Liver (tissue), 9 donors: ENCODE data around the gene COX15. TPM values are rescaled to one million over a fixed set of nuclear protein-coding genes. Genes with fewer than 3 reads are reported as not detected.

Experiments used
- DNase-seq: peaks from one replicate; pipeline ENCODE4 v3.0.0-alpha.2; 2017; ENCODE audit warnings: low spot score
- H3K27ac ChIP-seq, 2 donors: one replicate each; pipeline ENCODE4 v1.7.0; 2013; ENCODE audit warnings: inconsistent platforms in 2 of 2, low read length in 2 of 2, control low read depth in 1 of 2, low read depth in 1 of 2, mild to moderate bottlenecking in 1 of 2
- H3K27me3 ChIP-seq, 4 donors: one replicate each; pipeline versions ENCODE4 v1.6.1 to v1.7.0; 2013; ENCODE audit warnings: low read length in 3 of 4, inconsistent platforms in 1 of 4, mild to moderate bottlenecking in 1 of 4, moderate library complexity in 1 of 4; ENCODE audit not compliant: control insufficient read depth in 4 of 4, insufficient read depth in 4 of 4
- H3K36me3 ChIP-seq, 4 donors: one replicate each; pipeline versions ENCODE4 v1.6.1 to v1.7.0; 2013; ENCODE audit warnings: low read length in 3 of 4, mild to moderate bottlenecking in 3 of 4, low read depth in 1 of 4, moderate library complexity in 1 of 4; ENCODE audit not compliant: control insufficient read depth in 4 of 4, insufficient read depth in 3 of 4
- H3K4me1 ChIP-seq, 4 donors: one replicate each; pipeline versions ENCODE4 v1.6.1 to v1.7.0; 2013; ENCODE audit warnings: low read length in 3 of 4, mild to moderate bottlenecking in 3 of 4, moderate library complexity in 1 of 4; ENCODE audit not compliant: control insufficient read depth in 4 of 4, insufficient read depth in 4 of 4
- H3K4me3 ChIP-seq, 3 donors: one replicate each; pipeline versions ENCODE4 v1.6.1 to v1.7.0; 2013; ENCODE audit warnings: low read length in 3 of 3, control low read depth in 1 of 3, low read depth in 1 of 3, mild to moderate bottlenecking in 1 of 3
- H3K9ac ChIP-seq, 2 donors: one replicate each; pipeline ENCODE4 v1.7.0; 2013; ENCODE audit warnings: low read length in 2 of 2, mild to moderate bottlenecking in 2 of 2, moderate library complexity in 2 of 2, control low read depth in 1 of 2, low read depth in 1 of 2
- H3K9me3 ChIP-seq, 4 donors: one replicate each; pipeline versions ENCODE4 v1.6.1 to v1.7.0; 2013; ENCODE audit warnings: low read length in 3 of 4; ENCODE audit not compliant: control insufficient read depth in 4 of 4
- ATF3 ChIP-seq: IDR thresholded peaks from 2 replicates; pipeline ENCODE4 v1.6.1; 2016; ENCODE audit warnings: antibody characterized with exemption
- EGR1 ChIP-seq, 2 donors: IDR thresholded peaks; 2 replicates each; pipeline ENCODE4 v1.6.1; 2016 to 2018; ENCODE audit warnings: antibody characterized with exemption in 2 of 2, low read depth in 2 of 2
- FOXA2 ChIP-seq: IDR thresholded peaks from 2 replicates; pipeline ENCODE4 v1.6.1; 2016; ENCODE audit warnings: antibody characterized with exemption
- HNF4A ChIP-seq, 2 donors: conservative IDR thresholded peaks; 2 replicates each; pipeline ENCODE4 v1.6.1; 2016; ENCODE audit warnings: antibody characterized with exemption in 2 of 2, mild to moderate bottlenecking in 2 of 2
- HNF4G ChIP-seq: IDR thresholded peaks from 2 replicates; pipeline ENCODE4 v1.6.1; 2016; ENCODE audit warnings: antibody characterized with exemption
- MAX ChIP-seq: IDR thresholded peaks from 2 replicates; pipeline ENCODE4 v1.6.1; 2016; ENCODE audit warnings: antibody characterized with exemption
- NR2F2 ChIP-seq: IDR thresholded peaks from 2 replicates; pipeline ENCODE4 v1.6.1; 2016; ENCODE audit warnings: antibody characterized with exemption
- REST ChIP-seq: IDR thresholded peaks from 2 replicates; pipeline ENCODE4 v1.6.1; 2016; ENCODE audit warnings: antibody characterized with exemption, mild to moderate bottlenecking
- RXRA ChIP-seq, 2 donors: IDR thresholded peaks; 2 replicates each; pipeline ENCODE4 v1.6.1; 2017 to 2018; ENCODE audit warnings: antibody characterized with exemption in 2 of 2, mild to moderate bottlenecking in 1 of 2
- SP1 ChIP-seq: IDR thresholded peaks from 2 replicates; pipeline ENCODE4 v1.6.1; 2018; ENCODE audit warnings: antibody characterized with exemption, mild to moderate bottlenecking
- YY1 ChIP-seq: IDR thresholded peaks from 2 replicates; pipeline ENCODE4 v1.6.1; 2016; ENCODE audit warnings: antibody characterized with exemption, mild to moderate bottlenecking
- ZBTB33 ChIP-seq: IDR thresholded peaks from 2 replicates; pipeline ENCODE4 v1.6.1; 2016; ENCODE audit warnings: antibody characterized with exemption
- WGBS: extraction: QIAGEN DNeasy Blood & Tissue Kit; methylation state at CpG from one replicate; pipeline ENCODE4 v1.1.7; 2013; 5-methylcytosine and 5-hydroxymethylcytosine counted together
- polyA plus RNA-seq, 2 donors: library from polyadenylated mRNA; stranded (reverse) in 1 of 2; unstranded in 1 of 2; fragments of 200-250 nt in 1 of 2; fragments of >200 nt in 1 of 2; fragmentation: Nextera tagmentation in 1 of 2; extraction: Ambion mirVana in 1 of 2; gene quantifications; one replicate each; pipeline versions ENCODE4 v1.2.1 to v1.2.3, GENCODE V29; 2013 to 2015
- total RNA-seq, 2 donors: library from RNA; depleted of rRNA; stranded (reverse); fragments of >200 nt; gene quantifications; one replicate each; pipeline ENCODE4 v1.2.3, GENCODE V29; 2014
- donor health status: healthy.
- donor health status: healthy.
- donor health status: healthy.
- donor health status: healthy.
- donor health status: healthy.

Gene COX15
- total and polyA plus RNA-seq, 4 donors, result 13.4 to 25.2 (median 20.8) TPM

- no peak overlapping the region for H3K4me3 ChIP-seq
- TF ChIP-seq FOXA2 (no peak), HNF4A (conservative IDR thresholded peaks at IDR 0.05) (no peak), EGR1 (IDR thresholded peaks at IDR 0.05; ENCODE audit: low read depth in 2 of 2) (no peak), NR2F2 (no peak), YY1 (no peak), REST (no peak), ZBTB33 (no peak)
- H3K27me3 ChIP-seq, result no peaks in the 10 kb centered on the region
- 94% methylated on average over 1 of the region's 1 CpG for WGBS
- no peaks in the 10 kb centered on the region for H3K4me1 ChIP-seq
- peaks cover 7 to 50% (median 31%) of the 10 kb centered on the region in 4 donors for H3K36me3 ChIP-seq
- no peak overlapping the region for H3K9ac ChIP-seq
- DNase-seq, result no peak
- no peak overlapping the region for H3K27ac ChIP-seq
- no peaks in the 10 kb centered on the region for H3K9me3 ChIP-seq
These were observed 23.4 kb downstream of the COX15 start for GRCh38 chr10:99708428-99709012.

- TF ChIP-seq NR2F2, result no peak
- TF ChIP-seq SP1, result no peak
- TF ChIP-seq HNF4G, result no peak
- TF ChIP-seq ATF3, result no peak
- no peak for TF ChIP-seq FOXA2
- TF ChIP-seq MAX, result no peak
- TF ChIP-seq HNF4A (conservative IDR thresholded peaks at IDR 0.05), result no peak
- TF ChIP-seq REST, result no peak
- TF ChIP-seq RXRA (IDR thresholded peaks at IDR 0.05), result no peak
- TF ChIP-seq YY1, result no peak
- no peak overlapping the region for H3K9ac ChIP-seq
- no peaks in the 10 kb centered on the region for H3K9me3 ChIP-seq
- H3K4me1 ChIP-seq, result peaks cover 0 to 17% (median 3%) of the 10 kb centered on the region in 4 donors
- no peak overlapping the region for H3K27ac ChIP-seq
- no peak for DNase-seq
- H3K27me3 ChIP-seq, result no peaks in the 10 kb centered on the region
- WGBS, result 97% methylated on average over 4 of the region's 4 CpGs
- peaks cover 14 to 56% (median 34%) of the 10 kb centered on the region in 4 donors for H3K36me3 ChIP-seq
- no peak overlapping the region for H3K4me3 ChIP-seq
These were observed 31.3 kb downstream of the COX15 start for GRCh38 chr10:99700649-99701048.
